G401 (cell line): Measurements from ENCODE around the gene SULT1A1. TPM values are rescaled to one million over a fixed set of nuclear protein-coding genes. Genes with fewer than 3 reads are reported as not detected.
"Not testable (repeated sequence)": the region's sequence is repeated elsewhere in the genome, so short reads cannot be mapped to it uniquely, and the experiment has no call there.

Experiments
- DNase-seq: peaks from one replicate; pipeline ENCODE4 v3.0.0-alpha.2; 2015; ENCODE audit warnings: low spot score
- in situ Hi-C: cut with HindIII; loops from 2 replicates; pipeline ENCODE4 v1.10.0; 2016; ENCODE audit warnings: low sequenced_read_pairs, mixed read lengths
- total RNA-seq: library from RNA; depleted of rRNA; stranded (reverse); fragments of >200 nt; shearing (Covaris generic); gene quantifications from 2 replicates; pipeline ENCODE4 v1.2.3, GENCODE V29; 2014

SULT1A1 gene
- total RNA-seq, 1 experiment from 2014 or later: 32.2 TPM

- DNase-seq, in situ Hi-C loops: not testable (repeated sequence)
Observed at GRCh38 chr16:28595451-28595850, 14.4 kb downstream of the SULT1A1 start.

- DNase-seq: no peak
- in situ Hi-C loops: no loop called here
Observed at GRCh38 chr16:28592979-28593553, 16.8 kb downstream of the SULT1A1 start.

- in situ Hi-C loops: no loop called here
- no peak for DNase-seq
Observed at GRCh38 chr16:28592511-28592910, 17.3 kb downstream of the SULT1A1 start.

GRCh38 chr16:28591355-28591754, 18.5 kb downstream of the SULT1A1 start:
- in situ Hi-C loops: no loop called here
- DNase-seq: no peak

GRCh38 chr16:28590384-28591340, 19.2 kb downstream of the SULT1A1 start:
- in situ Hi-C loops: no loop called here
- DNase-seq: no peak

- in situ Hi-C loops: no loop called here
- no peak for DNase-seq
Observed at GRCh38 chr16:28589930-28590329, 19.9 kb downstream of the SULT1A1 start.

- in situ Hi-C loops: no loop called here
- DNase-seq: no peak
Observed at GRCh38 chr16:28589069-28589468, 20.8 kb downstream of the SULT1A1 start.

- in situ Hi-C loops: no loop called here
- DNase-seq: no peak
Observed at GRCh38 chr16:28587386-28587785, 22.5 kb downstream of the SULT1A1 start.

GRCh38 chr16:28586466-28586865, 23.4 kb downstream of the SULT1A1 start:
- no peak for DNase-seq
- in situ Hi-C loops: no loop called here

GRCh38 chr16:28585674-28586073, 24.2 kb downstream of the SULT1A1 start:
- in situ Hi-C loops: no loop called here
- DNase-seq: no peak

GRCh38 chr16:28580726-28581315, 29.0 kb downstream of the SULT1A1 start:
- in situ Hi-C loops: no loop called here
- DNase-seq: no peak

- in situ Hi-C loops: no loop called here
- DNase-seq: no peak
Observed at GRCh38 chr16:28575446-28576109, 34.3 kb downstream of the SULT1A1 start.

GRCh38 chr16:28574925-28575324, 34.9 kb downstream of the SULT1A1 start:
- no peak for DNase-seq
- in situ Hi-C loops: no loop called here

GRCh38 chr16:28573738-28574718, 35.8 kb downstream of the SULT1A1 start:
- in situ Hi-C loops: no loop called here
- DNase-seq: no peak

- DNase-seq: peak; percentile 67
- in situ Hi-C loops: no loop called here
Observed at GRCh38 chr16:28572696-28573510, 36.9 kb downstream of the SULT1A1 start.

- no peak for DNase-seq
- in situ Hi-C loops: no loop called here
Observed at GRCh38 chr16:28569968-28570752, 39.7 kb downstream of the SULT1A1 start.

GRCh38 chr16:28569021-28569420, 40.8 kb downstream of the SULT1A1 start:
- in situ Hi-C loops: no loop called here
- DNase-seq: no peak
